ENCODE data around the gene P2RX7. TPM values are rescaled to one million over a fixed set of nuclear protein-coding genes. Genes with fewer than 3 reads are reported as not detected.

P2RX7 gene
- total RNA-seq, 4 donors from 2014 or later: 1.6 to 2.7 (median 2.2) TPM

GRCh38 chr12:121113057-121113456, 19.6 kb upstream of the P2RX7 start:
- DNase-seq: no peak
- Histone ChIP-seq H3K9me3 (no peaks in the 10 kb centered on the region), H3K4me3 (no peak overlapping the region), H3K36me3 (no peaks in the 10 kb centered on the region), H3K4me1 (no peaks in the 10 kb centered on the region), H3K27ac (no peak overlapping the region), H3K27me3 (no peaks in the 10 kb centered on the region)
- intact Hi-C loops (cut with DNase I): no loop called here
- WGBS, 2 donors: 41 to 48% methylated on average over 4 of the region's 4 CpGs
- TF ChIP-seq CTCF (IDR thresholded peaks at IDR 0.05) (no peak), POLR2A (IDR thresholded peaks at IDR 0.05) (no peak)

- WGBS, 2 donors: 28 to 53% methylated on average over 6 of the region's 6 CpGs
- Histone ChIP-seq H3K4me1 (no peaks in the 10 kb centered on the region), H3K36me3 (no peaks in the 10 kb centered on the region), H3K4me3 (no peak overlapping the region), H3K27ac (no peak overlapping the region), H3K27me3 (no peaks in the 10 kb centered on the region), H3K9me3 (no peaks in the 10 kb centered on the region)
- DNase-seq: no peak
- TF ChIP-seq POLR2A (IDR thresholded peaks at IDR 0.05) (no peak), CTCF (IDR thresholded peaks at IDR 0.05) (no peak)
- intact Hi-C loops (cut with DNase I): no loop called here
These were observed 18.5 kb upstream of the P2RX7 start for GRCh38 chr12:121114019-121114639.

- TF ChIP-seq POLR2A (IDR thresholded peaks at IDR 0.05) (no peak), CTCF (IDR thresholded peaks at IDR 0.05) (no peak)
- no peak for DNase-seq
- intact Hi-C loops (cut with DNase I): loop anchor here (5.0 kb wide), 1 partner anchor 748 kb away; the partner anchor contains the start of gene MSI1
- Histone ChIP-seq H3K27me3 (no peaks in the 10 kb centered on the region), H3K9me3 (no peaks in the 10 kb centered on the region), H3K27ac (no peak overlapping the region), H3K4me1 (no peaks in the 10 kb centered on the region), H3K4me3 (no peak overlapping the region), H3K36me3 (no peaks in the 10 kb centered on the region)
- WGBS, 2 donors: 29 to 47% methylated on average over 2 of the region's 2 CpGs
These were observed 17.9 kb upstream of the P2RX7 start for GRCh38 chr12:121114806-121115205.

GRCh38 chr12:121115530-121115929, 17.1 kb upstream of the P2RX7 start:
- Histone ChIP-seq H3K27ac (no peak overlapping the region), H3K36me3 (no peaks in the 10 kb centered on the region), H3K9me3 (no peaks in the 10 kb centered on the region), H3K27me3 (no peaks in the 10 kb centered on the region), H3K4me3 (no peak overlapping the region), H3K4me1 (no peaks in the 10 kb centered on the region)
- DNase-seq: no peak
- intact Hi-C loops (cut with DNase I): loop anchor here (5.0 kb wide), 1 partner anchor 748 kb away; the partner anchor contains the start of gene MSI1
- 85 to 92% methylated on average over 4 of the region's 4 CpGs for WGBS, 2 donors
- TF ChIP-seq POLR2A (IDR thresholded peaks at IDR 0.05) (no peak), CTCF (IDR thresholded peaks at IDR 0.05) (no peak)

- Histone ChIP-seq H3K36me3 (no peaks in the 10 kb centered on the region), H3K9me3 (no peaks in the 10 kb centered on the region), H3K27me3 (no peaks in the 10 kb centered on the region), H3K27ac (no peak overlapping the region), H3K4me3 (no peak overlapping the region), H3K4me1 (no peaks in the 10 kb centered on the region)
- 57 to 76% methylated on average over 3 to 4 of the region's 4 CpGs for WGBS, 2 donors
- no peak for DNase-seq
- intact Hi-C loops (cut with DNase I): loop anchor here (5.0 kb wide), 1 partner anchor 749 kb away; the partner anchor contains the start of gene MSI1
- TF ChIP-seq CTCF (IDR thresholded peaks at IDR 0.05): no peak
- no peak for TF ChIP-seq POLR2A (IDR thresholded peaks at IDR 0.05)
These were observed 16.1 kb upstream of the P2RX7 start for GRCh38 chr12:121116318-121117225.
